Measurements from ENCODE around the gene REEP2. TPM values are rescaled to one million over a fixed set of nuclear protein-coding genes. Genes with fewer than 3 reads are reported as not detected.

The REEP2 gene
- total RNA-seq, 1 experiment from 2014 or later: 8.4 TPM

GRCh38 chr5:138466125-138466899 is 27.5 kb downstream of the REEP2 start:
- DNase-seq (ENCODE audit: low spot score): peak; percentile 61
- H3K27me3 ChIP-seq (replicated peaks; ENCODE audit: insufficient read depth, low read depth, low read length, poor library complexity): no peaks in the 10 kb centered on the region
- no peaks in the 10 kb centered on the region for H3K9me3 ChIP-seq (ENCODE audit: low read depth, low read length, poor library complexity, severe bottlenecking)
- POLR2A ChIA-PET (ENCODE audit: low non-redundant PET): interaction anchor here (0.6 kb wide), 3 partner anchors 23 to 33 kb away, joined by 10 to 14 read pairs (median 13); no protein-coding TSS in a partner anchor
- peaks cover 13% of the 10 kb centered on the region for H3K4me1 ChIP-seq (ENCODE audit: insufficient read depth, low read length, poor library complexity, severe bottlenecking)
- intact Hi-C loops (cut with micrococcal nuclease; ENCODE audit: unreplicated experiment): loop anchor here (10.0 kb wide), 1 partner anchor 808 kb away; no protein-coding TSS in a partner anchor
- H3K27ac ChIP-seq (ENCODE audit: low read depth, low read length, poor library complexity, severe bottlenecking): peak overlapping the region; percentile 100
- BruUV-seq (replicated peaks): no TSS peak
- TF ChIP-seq EZH2 (IDR thresholded peaks at IDR 0.05; ENCODE audit: borderline replicate concordance, low read depth, low read length, poor library complexity, severe bottlenecking): no peak
- TF ChIP-seq, protein P1, sequence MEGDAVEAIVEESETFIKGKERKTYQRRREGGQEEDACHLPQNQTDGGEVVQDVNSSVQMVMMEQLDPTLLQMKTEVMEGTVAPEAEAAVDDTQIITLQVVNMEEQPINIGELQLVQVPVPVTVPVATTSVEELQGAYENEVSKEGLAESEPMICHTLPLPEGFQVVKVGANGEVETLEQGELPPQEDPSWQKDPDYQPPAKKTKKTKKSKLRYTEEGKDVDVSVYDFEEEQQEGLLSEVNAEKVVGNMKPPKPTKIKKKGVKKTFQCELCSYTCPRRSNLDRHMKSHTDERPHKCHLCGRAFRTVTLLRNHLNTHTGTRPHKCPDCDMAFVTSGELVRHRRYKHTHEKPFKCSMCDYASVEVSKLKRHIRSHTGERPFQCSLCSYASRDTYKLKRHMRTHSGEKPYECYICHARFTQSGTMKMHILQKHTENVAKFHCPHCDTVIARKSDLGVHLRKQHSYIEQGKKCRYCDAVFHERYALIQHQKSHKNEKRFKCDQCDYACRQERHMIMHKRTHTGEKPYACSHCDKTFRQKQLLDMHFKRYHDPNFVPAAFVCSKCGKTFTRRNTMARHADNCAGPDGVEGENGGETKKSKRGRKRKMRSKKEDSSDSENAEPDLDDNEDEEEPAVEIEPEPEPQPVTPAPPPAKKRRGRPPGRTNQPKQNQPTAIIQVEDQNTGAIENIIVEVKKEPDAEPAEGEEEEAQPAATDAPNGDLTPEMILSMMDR (conservative IDR thresholded peaks at IDR 0.05; ENCODE audit: low read depth, low read length): no peak
- H3K4me3 ChIP-seq (ENCODE audit: low read depth, low read length, poor library complexity, severe bottlenecking): peak overlapping the region; percentile 86
- CTCF ChIA-PET: interaction anchor here (0.6 kb wide), 1 partner anchor 16 kb away, joined by 4 read pairs; no protein-coding TSS in a partner anchor
- H3K36me3 ChIP-seq (ENCODE audit: insufficient read depth, low read length, poor library complexity, severe bottlenecking): peaks cover 23% of the 10 kb centered on the region

GRCh38 chr5:138466900-138467710 is 28.2 kb downstream of the REEP2 start:
- no peaks in the 10 kb centered on the region for H3K9me3 ChIP-seq (ENCODE audit: low read depth, low read length, poor library complexity, severe bottlenecking)
- H3K4me3 ChIP-seq (ENCODE audit: low read depth, low read length, poor library complexity, severe bottlenecking): peak overlapping the region; percentile 86
- intact Hi-C loops (cut with micrococcal nuclease; ENCODE audit: unreplicated experiment): loop anchor here (10.0 kb wide), 1 partner anchor 808 kb away; no protein-coding TSS in a partner anchor
- no TSS peak for BruUV-seq (replicated peaks)
- no peaks in the 10 kb centered on the region for H3K27me3 ChIP-seq (replicated peaks; ENCODE audit: insufficient read depth, low read depth, low read length, poor library complexity)
- peaks cover 13% of the 10 kb centered on the region for H3K4me1 ChIP-seq (ENCODE audit: insufficient read depth, low read length, poor library complexity, severe bottlenecking)
- TF ChIP-seq, protein P1 (conservative IDR thresholded peaks at IDR 0.05; ENCODE audit: low read depth, low read length): no peak
- no peak for TF ChIP-seq EZH2 (IDR thresholded peaks at IDR 0.05; ENCODE audit: borderline replicate concordance, low read depth, low read length, poor library complexity, severe bottlenecking)
- CTCF ChIA-PET: no interaction called here
- peak overlapping the region; percentile 100 for H3K27ac ChIP-seq (ENCODE audit: low read depth, low read length, poor library complexity, severe bottlenecking)
- POLR2A ChIA-PET (ENCODE audit: low non-redundant PET): interaction anchor here (0.7 to 0.9 kb wide), 2 partner anchors 109 to 127 kb away, joined by 3 to 4 read pairs; no protein-coding TSS in a partner anchor
- peak; percentile 33 for DNase-seq (ENCODE audit: low spot score)
- peaks cover 23% of the 10 kb centered on the region for H3K36me3 ChIP-seq (ENCODE audit: insufficient read depth, low read length, poor library complexity, severe bottlenecking)

GRCh38 chr5:138467711-138468132 is 28.9 kb downstream of the REEP2 start:
- H3K4me1 ChIP-seq (ENCODE audit: insufficient read depth, low read length, poor library complexity, severe bottlenecking): peaks cover 13% of the 10 kb centered on the region
- peak; percentile 27 for DNase-seq (ENCODE audit: low spot score)
- CTCF ChIA-PET: no interaction called here
- peaks cover 23% of the 10 kb centered on the region for H3K36me3 ChIP-seq (ENCODE audit: insufficient read depth, low read length, poor library complexity, severe bottlenecking)
- intact Hi-C loops (cut with micrococcal nuclease; ENCODE audit: unreplicated experiment): loop anchor here (10.0 kb wide), 1 partner anchor 807 kb away; no protein-coding TSS in a partner anchor
- BruUV-seq (replicated peaks): TSS peak; percentile 39
- H3K27ac ChIP-seq (ENCODE audit: low read depth, low read length, poor library complexity, severe bottlenecking): no peak overlapping the region
- no peaks in the 10 kb centered on the region for H3K9me3 ChIP-seq (ENCODE audit: low read depth, low read length, poor library complexity, severe bottlenecking)
- H3K4me3 ChIP-seq (ENCODE audit: low read depth, low read length, poor library complexity, severe bottlenecking): peak overlapping the region; percentile 86
- H3K27me3 ChIP-seq (replicated peaks; ENCODE audit: insufficient read depth, low read depth, low read length, poor library complexity): no peaks in the 10 kb centered on the region
- POLR2A ChIA-PET (ENCODE audit: low non-redundant PET): interaction anchor here (0.7 to 0.9 kb wide), 2 partner anchors 108 to 128 kb away, joined by 3 to 4 read pairs; no protein-coding TSS in a partner anchor
- TF ChIP-seq EZH2 (IDR thresholded peaks at IDR 0.05; ENCODE audit: borderline replicate concordance, low read depth, low read length, poor library complexity, severe bottlenecking): no peak
- TF ChIP-seq, protein P1 (conservative IDR thresholded peaks at IDR 0.05; ENCODE audit: low read depth, low read length): no peak
